HL-60 (cell line): Measurements from ENCODE around the gene SPATA33.

Source experiments
- DNase-seq, 2 experiments: peaks; one replicate each; pipeline ENCODE4 v3.0.0-alpha.2; 2010 to 2020; ENCODE audit warnings: low read depth in 1 of 2, low spot score in 1 of 2
- H3K27ac ChIP-seq: fragments of 250-450 bp; sonication (Bioruptor Pico); replicated peaks from 2 replicates; pipeline ENCODE4 v1.5.1; 2020; ENCODE audit warnings: mild to moderate bottlenecking, moderate library complexity
- H3K27me3 ChIP-seq: fragments of 250-450 bp; sonication (Bioruptor Pico); 2 replicates; pipeline ENCODE4 v1.5.1; 2021; ENCODE audit warnings: mild to moderate bottlenecking, moderate library complexity; ENCODE audit not compliant: insufficient read depth, poor library complexity, severe bottlenecking
- H3K4me3 ChIP-seq: replicated peaks from 2 replicates; pipeline ENCODE4 v1.5.1; 2011; ENCODE audit warnings: mild to moderate bottlenecking, control low read depth, low read length; ENCODE audit not compliant: insufficient read depth
- CTCF ChIP-seq: IDR thresholded peaks from one replicate; pipeline ENCODE4 v1.5.1; 2011; ENCODE audit warnings: low read length, control low read depth, inconsistent platforms; ENCODE audit not compliant: insufficient read depth
- GABPA ChIP-seq: IDR thresholded peaks from 2 replicates; pipeline ENCODE4 v1.6.1; 2012; ENCODE audit warnings: low read depth
- POLR2AphosphoS5 ChIP-seq: IDR thresholded peaks from 2 replicates; pipeline ENCODE4 v1.6.1; 2012; ENCODE audit warnings: low read depth
- REST ChIP-seq: IDR thresholded peaks from 2 replicates; pipeline ENCODE4 v1.6.1; 2012; ENCODE audit warnings: low read depth; ENCODE audit not compliant: insufficient replicate concordance
- SPI1 ChIP-seq: IDR thresholded peaks from 2 replicates; pipeline ENCODE4 v1.6.1; 2012; ENCODE audit warnings: low read depth, mild to moderate bottlenecking, borderline replicate concordance

Gene SPATA33

GRCh38 chr16:89642574-89642973 lies 15.1 kb upstream of the SPATA33 start:
- Histone ChIP-seq H3K27me3 (no peaks in the 10 kb centered on the region), H3K4me3 (no peak overlapping the region), H3K27ac (no peak overlapping the region)
- no peak for DNase-seq
- no peak for TF ChIP-seq GABPA

GRCh38 chr16:89643769-89644300 lies 13.8 kb upstream of the SPATA33 start:
- Histone ChIP-seq H3K27ac (no peak overlapping the region), H3K4me3 (no peak overlapping the region), H3K27me3 (no peaks in the 10 kb centered on the region)
- TF ChIP-seq POLR2AphosphoS5 (no peak), GABPA (no peak), SPI1 (no peak), REST (no peak), CTCF (no peak)
- no peak for DNase-seq

GRCh38 chr16:89645122-89645521 lies 12.5 kb upstream of the SPATA33 start:
- no peak overlapping the region for H3K27ac ChIP-seq
- no peak for TF ChIP-seq SPI1
- TF ChIP-seq POLR2AphosphoS5, result no peak
- no peak for TF ChIP-seq GABPA
- TF ChIP-seq CTCF, result no peak
- no peak for TF ChIP-seq REST

GRCh38 chr16:89646270-89646669 lies 11.4 kb upstream of the SPATA33 start:
- Histone ChIP-seq H3K4me3 (no peak overlapping the region), H3K27me3 (no peaks in the 10 kb centered on the region), H3K27ac (no peak overlapping the region)
- no peak for DNase-seq
- no peak for TF ChIP-seq POLR2AphosphoS5
- no peak for TF ChIP-seq REST
- TF ChIP-seq SPI1, result no peak
- TF ChIP-seq CTCF, result no peak
- TF ChIP-seq GABPA, result no peak

More at GRCh38 chr16:89645122-89645521, 12.5 kb upstream of the SPATA33 start:
- no peaks in the 10 kb centered on the region for H3K27me3 ChIP-seq
- no peak overlapping the region for H3K4me3 ChIP-seq
- DNase-seq, result no peak
